H1 (cell line): ENCODE measurements around the gene CST7.

Experiments used
- CHD2 ChIP-seq: IDR thresholded peaks from 2 replicates; pipeline ENCODE4 v1.6.1; 2012; ENCODE audit warnings: low read length, improper control_type of control experiment
- CREB1 ChIP-seq: IDR thresholded peaks from 2 replicates; pipeline ENCODE4 v1.6.1; 2012; ENCODE audit warnings: inconsistent platforms
- EP300 ChIP-seq, 2 experiments: IDR thresholded peaks; 1 replicate in 1 of 2; 2 replicates in 1 of 2; pipeline ENCODE4 v1.6.1; 2011 to 2012; ENCODE audit warnings: low read depth in 2 of 2, low read length in 2 of 2, mild to moderate bottlenecking in 2 of 2, borderline replicate concordance in 1 of 2, inconsistent platforms in 1 of 2, moderate library complexity in 1 of 2
- EZH2 ChIP-seq: fragments of 200-600 bp; sonication (generic); IDR thresholded peaks from 2 replicates; pipeline ENCODE4 v1.7.1; 2012; ENCODE audit warnings: low read depth, mild to moderate bottlenecking, moderate library complexity, low read length, inconsistent platforms; ENCODE audit not compliant: severe bottlenecking
- RFX5 ChIP-seq: IDR thresholded peaks from 2 replicates; pipeline ENCODE4 v1.6.1; 2011; ENCODE audit warnings: low read depth, low read length, improper control_type of control experiment, borderline replicate concordance
- TF ChIP-seq, protein P1 (sequence below), 3 experiments: IDR thresholded peaks; 1 replicate in 2 of 3; 2 replicates in 1 of 3; pipeline versions ENCODE4 v1.5.1 to v1.6.1; 2011; ENCODE audit warnings: low read length in 3 of 3, mild to moderate bottlenecking in 3 of 3, inconsistent platforms in 2 of 3, low read depth in 1 of 3, moderate library complexity in 1 of 3; ENCODE audit not compliant: insufficient read depth in 1 of 3; ENCODE audit errors: control extremely low read depth in 1 of 3
- TF ChIP-seq, protein P2 (sequence below): IDR thresholded peaks from 2 replicates; pipeline ENCODE4 v1.6.1; 2012; ENCODE audit warnings: low read length, inconsistent platforms

DNA sequence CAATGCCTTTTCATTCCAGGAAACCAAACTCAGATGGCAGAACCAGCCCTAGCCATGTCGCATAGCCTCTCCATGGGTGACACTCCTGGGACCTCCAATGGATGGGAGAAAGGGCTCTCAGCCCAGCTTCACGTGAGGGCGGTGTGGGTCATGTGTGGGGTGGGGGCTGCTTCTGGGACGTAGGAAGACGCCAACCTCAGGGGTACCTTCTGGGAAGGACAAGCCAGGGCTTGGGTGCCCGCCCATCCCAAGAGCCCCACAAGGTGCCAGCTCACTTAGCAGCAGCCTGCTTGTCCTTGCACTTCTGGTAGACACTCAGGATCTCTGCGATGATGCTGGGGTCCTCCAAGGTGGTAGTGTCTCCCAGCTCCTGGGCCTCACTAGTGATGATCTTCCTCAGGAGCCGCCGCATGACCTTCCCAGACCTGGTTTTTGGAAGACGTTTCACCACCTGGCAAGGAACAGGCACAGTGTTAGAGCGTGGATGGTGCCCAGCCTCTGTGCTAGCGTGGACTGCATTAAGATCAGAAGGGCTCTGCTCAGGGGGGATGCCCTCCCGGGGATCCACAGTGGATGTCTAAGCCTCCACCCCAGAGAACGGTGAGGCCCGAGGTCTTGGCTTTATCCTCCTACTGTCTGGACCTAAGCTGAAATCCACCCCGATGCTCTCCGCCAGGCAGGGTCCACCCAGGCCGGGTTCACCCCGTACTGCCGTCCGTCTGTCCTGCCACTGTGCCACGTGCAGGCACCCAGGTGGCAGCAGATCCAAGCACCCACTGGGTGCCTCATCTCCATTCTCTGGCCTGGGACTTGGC lies 58.6 kb downstream of the CST7 start:
- TF ChIP-seq EZH2 (no peak), CHD2 (no peak), CREB1 (no peak), RFX5 (no peak), EP300 (IDR thresholded peaks at IDR 0.05; ENCODE audit: borderline replicate concordance in 1 of 2, low read depth in 2 of 2, low read length in 2 of 2) (no peak)
- TF ChIP-seq, protein P1, sequence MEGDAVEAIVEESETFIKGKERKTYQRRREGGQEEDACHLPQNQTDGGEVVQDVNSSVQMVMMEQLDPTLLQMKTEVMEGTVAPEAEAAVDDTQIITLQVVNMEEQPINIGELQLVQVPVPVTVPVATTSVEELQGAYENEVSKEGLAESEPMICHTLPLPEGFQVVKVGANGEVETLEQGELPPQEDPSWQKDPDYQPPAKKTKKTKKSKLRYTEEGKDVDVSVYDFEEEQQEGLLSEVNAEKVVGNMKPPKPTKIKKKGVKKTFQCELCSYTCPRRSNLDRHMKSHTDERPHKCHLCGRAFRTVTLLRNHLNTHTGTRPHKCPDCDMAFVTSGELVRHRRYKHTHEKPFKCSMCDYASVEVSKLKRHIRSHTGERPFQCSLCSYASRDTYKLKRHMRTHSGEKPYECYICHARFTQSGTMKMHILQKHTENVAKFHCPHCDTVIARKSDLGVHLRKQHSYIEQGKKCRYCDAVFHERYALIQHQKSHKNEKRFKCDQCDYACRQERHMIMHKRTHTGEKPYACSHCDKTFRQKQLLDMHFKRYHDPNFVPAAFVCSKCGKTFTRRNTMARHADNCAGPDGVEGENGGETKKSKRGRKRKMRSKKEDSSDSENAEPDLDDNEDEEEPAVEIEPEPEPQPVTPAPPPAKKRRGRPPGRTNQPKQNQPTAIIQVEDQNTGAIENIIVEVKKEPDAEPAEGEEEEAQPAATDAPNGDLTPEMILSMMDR (IDR thresholded peaks at IDR 0.05; ENCODE audit: control extremely low read depth in 1 of 3, insufficient read depth in 1 of 3, low read depth in 1 of 3, low read length in 3 of 3) = no peak
- TF ChIP-seq, protein P2, sequence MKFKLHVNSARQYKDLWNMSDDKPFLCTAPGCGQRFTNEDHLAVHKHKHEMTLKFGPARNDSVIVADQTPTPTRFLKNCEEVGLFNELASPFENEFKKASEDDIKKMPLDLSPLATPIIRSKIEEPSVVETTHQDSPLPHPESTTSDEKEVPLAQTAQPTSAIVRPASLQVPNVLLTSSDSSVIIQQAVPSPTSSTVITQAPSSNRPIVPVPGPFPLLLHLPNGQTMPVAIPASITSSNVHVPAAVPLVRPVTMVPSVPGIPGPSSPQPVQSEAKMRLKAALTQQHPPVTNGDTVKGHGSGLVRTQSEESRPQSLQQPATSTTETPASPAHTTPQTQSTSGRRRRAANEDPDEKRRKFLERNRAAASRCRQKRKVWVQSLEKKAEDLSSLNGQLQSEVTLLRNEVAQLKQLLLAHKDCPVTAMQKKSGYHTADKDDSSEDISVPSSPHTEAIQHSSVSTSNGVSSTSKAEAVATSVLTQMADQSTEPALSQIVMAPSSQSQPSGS = no peak
